ENCODE results near the gene CDC20. TPM values are rescaled to one million over a fixed set of nuclear protein-coding genes. Genes with fewer than 3 reads are reported as not detected.

Gene CDC20
- 162 and 165 TPM in 2 replicates for polyA plus RNA-seq (2014; cell fraction: cytosol; rRNA removed)
- polyA plus RNA-seq (2014; cell fraction: nucleus; rRNA removed) = 94.2 and 103 TPM in 2 replicates

GRCh38 chr1:43358746-43359693, at the start of gene CDC20:
Gene CDC20, plus strand, starts transcription at chr1:43358981. Its CDS starts 235 bp downstream, at chr1:43359216.
- DNase-seq (ENCODE audit: low spot score) = peak; percentile 95

GRCh38 chr1:43309405-43310025, 49.3 kb upstream of the CDC20 start:
- DNase-seq (ENCODE audit: low spot score) = no peak

GRCh38 chr1:43311521-43311920, 47.3 kb upstream of the CDC20 start:
- no peak for DNase-seq (ENCODE audit: low spot score)

- DNase-seq (ENCODE audit: low spot score) = no peak
Observed at GRCh38 chr1:43312212-43312623, 46.6 kb upstream of the CDC20 start.

GRCh38 chr1:43312663-43313515, 45.9 kb upstream of the CDC20 start:
- DNase-seq (ENCODE audit: low spot score) = no peak

GRCh38 chr1:43313771-43314170, 45.0 kb upstream of the CDC20 start:
- DNase-seq (ENCODE audit: low spot score) = no peak

- no peak for DNase-seq (ENCODE audit: low spot score)
Observed at GRCh38 chr1:43314233-43314632, 44.5 kb upstream of the CDC20 start.

GRCh38 chr1:43315481-43315880, 43.3 kb upstream of the CDC20 start:
- no peak for DNase-seq (ENCODE audit: low spot score)

- no peak for DNase-seq (ENCODE audit: low spot score)
Observed at GRCh38 chr1:43315963-43316737, 42.6 kb upstream of the CDC20 start.

- no peak for DNase-seq (ENCODE audit: low spot score)
Observed at GRCh38 chr1:43316738-43317520, 41.9 kb upstream of the CDC20 start.

- no peak for DNase-seq (ENCODE audit: low spot score)
Observed at GRCh38 chr1:43317817-43318471, 40.8 kb upstream of the CDC20 start.

- DNase-seq (ENCODE audit: low spot score) = no peak
Observed at GRCh38 chr1:43318831-43319230, 40.0 kb upstream of the CDC20 start.

- no peak for DNase-seq (ENCODE audit: low spot score)
Observed at GRCh38 chr1:43319288-43319687, 39.5 kb upstream of the CDC20 start.

GRCh38 chr1:43319766-43320165, 39.0 kb upstream of the CDC20 start:
- no peak for DNase-seq (ENCODE audit: low spot score)

- no peak for DNase-seq (ENCODE audit: low spot score)
Observed at GRCh38 chr1:43321331-43321891, 37.4 kb upstream of the CDC20 start.

- no peak for DNase-seq (ENCODE audit: low spot score)
Observed at GRCh38 chr1:43322506-43322905, 36.3 kb upstream of the CDC20 start.

- DNase-seq (ENCODE audit: low spot score) = no peak
Observed at GRCh38 chr1:43324810-43325209, 34.0 kb upstream of the CDC20 start.

GRCh38 chr1:43325381-43325780, 33.4 kb upstream of the CDC20 start:
- no peak for DNase-seq (ENCODE audit: low spot score)

All from SK-N-DZ (cell line).